HCEC 1CT (cell line): ENCODE data around the gene TTR.

Experiments
- DNase-seq: peaks from one replicate; pipeline ENCODE4 v3.0.0-alpha.2; 2017

TTR gene

DNA sequence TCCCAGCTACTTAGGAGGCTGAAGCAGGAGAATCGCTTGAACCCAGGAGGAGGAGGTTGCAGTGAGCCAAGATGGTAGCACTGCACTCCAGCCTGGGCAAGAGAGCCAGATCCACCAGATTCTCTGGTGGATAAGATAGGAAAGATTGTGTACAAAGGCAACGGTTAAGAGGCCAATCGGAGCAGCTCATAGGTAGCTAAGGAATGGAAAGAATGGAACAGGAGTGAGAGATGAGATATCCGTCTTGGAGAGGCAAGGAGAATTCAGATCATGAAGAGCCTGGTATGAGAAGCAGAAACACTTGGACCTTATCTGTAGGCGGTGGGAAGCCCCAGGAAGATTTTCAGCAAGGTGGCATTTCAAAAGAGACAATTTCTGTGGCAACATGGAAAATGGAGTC, 27.1 kb downstream of the TTR start:
- DNase-seq: no peak

DNA sequence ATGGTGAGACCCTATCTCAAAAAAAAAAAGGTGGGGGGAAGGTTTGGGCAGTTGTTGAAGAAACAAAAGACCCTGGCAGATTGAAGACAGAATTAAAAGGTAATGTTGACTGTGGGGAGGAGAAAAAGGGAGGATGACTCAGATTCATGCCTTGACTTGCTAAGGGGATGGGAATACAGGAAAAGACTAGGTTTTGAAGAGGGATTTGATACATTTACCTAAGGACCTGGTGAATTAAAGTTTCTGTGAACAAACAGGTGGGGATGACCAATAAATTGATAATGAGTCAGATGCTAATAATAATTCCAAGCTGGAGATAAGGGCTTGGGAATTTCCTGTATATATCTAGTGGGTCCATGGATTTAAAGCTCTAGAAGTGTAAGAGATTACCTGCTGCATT, 27.6 kb downstream of the TTR start:
- DNase-seq: no peak

GRCh38 chr18:31624892-31625640, 33.4 kb downstream of the TTR start:
- no peak for DNase-seq

- DNase-seq: no peak
Measured at GRCh38 chr18:31626409-31626808, 34.7 kb downstream of the TTR start.

- DNase-seq: no peak
Measured at GRCh38 chr18:31630549-31630948, 38.9 kb downstream of the TTR start.

DNA sequence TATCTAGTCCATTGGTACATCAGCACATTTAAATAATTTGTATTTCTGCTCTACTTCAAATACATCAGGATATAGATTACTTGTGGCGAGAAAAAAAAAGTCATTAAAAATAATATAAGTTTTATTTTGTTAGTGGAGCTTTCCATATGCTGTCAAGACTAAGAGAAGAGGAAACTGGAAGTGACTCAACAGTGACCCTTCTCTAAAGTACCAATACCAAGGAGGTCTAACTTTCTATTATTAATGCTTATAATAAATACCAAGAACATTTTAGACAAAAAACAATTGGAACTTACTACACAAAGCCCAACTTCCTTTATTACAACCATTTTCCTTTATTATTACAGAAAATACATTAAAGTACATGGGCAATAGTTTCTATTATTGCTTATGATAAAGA, 39.8 kb downstream of the TTR start:
- no peak for DNase-seq

DNA sequence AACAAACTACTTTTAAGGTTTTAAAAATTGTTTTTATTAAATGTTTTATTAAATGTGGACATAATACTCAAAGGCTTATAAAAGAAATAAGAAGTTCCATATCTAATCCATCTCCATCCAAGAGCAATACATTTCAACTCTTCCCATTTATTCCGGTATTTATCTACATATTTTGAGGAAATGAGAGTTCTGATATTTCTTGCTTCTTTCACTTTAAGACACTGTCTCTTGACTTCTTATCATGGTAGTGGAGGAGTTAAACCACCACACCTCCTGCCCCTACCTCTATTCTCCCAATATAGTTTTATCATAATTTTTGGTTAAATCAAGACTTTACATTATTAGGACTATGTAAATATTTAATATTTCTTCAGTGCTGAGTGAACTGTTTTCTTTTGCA, 40.7 kb downstream of the TTR start:
- DNase-seq: no peak

- no peak for DNase-seq
Measured at GRCh38 chr18:31633392-31634330, 42.0 kb downstream of the TTR start.

DNA sequence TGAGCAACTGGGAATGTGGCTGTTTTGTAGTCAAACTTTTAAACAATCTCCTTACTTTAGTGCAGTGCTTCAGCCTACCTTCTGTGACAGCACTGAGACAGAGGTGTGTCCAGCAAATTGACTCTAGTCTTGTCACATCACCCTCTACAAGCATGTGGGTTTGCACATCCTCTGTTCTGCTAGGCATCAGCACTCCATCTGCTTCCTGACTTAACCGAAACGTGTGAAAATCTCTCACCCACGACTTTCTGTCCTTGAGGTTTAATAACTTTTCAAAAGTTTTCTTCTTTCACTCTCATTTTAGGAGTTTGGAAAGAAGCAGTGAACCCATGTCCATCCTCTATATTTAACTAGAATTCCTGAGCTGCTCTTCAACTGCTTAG, 42.6 kb downstream of the TTR start:
- DNase-seq: no peak

GRCh38 chr18:31636387-31636786, 44.7 kb downstream of the TTR start:
- no peak for DNase-seq

- DNase-seq: no peak
Measured at GRCh38 chr18:31637445-31637844, 45.8 kb downstream of the TTR start.

DNA sequence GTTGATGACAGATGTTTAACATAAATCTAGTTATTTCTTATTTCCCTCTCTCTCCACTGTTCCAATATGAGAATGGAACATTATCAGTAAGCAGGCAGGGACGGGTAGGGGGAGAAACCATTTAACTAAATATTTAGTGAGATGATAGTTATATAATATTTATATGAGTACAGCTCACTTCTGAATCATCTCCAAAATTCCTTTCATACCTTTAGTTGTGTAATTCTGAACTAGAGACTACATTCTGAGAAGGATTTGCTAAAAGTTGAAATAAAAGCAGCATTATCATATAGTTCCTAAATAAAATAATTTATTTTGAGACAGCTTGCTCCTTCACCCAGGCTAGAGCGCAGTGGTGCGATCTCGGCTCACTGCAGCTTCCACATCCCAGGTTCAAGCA, 51.3 kb downstream of the TTR start:
- peak; percentile 32 for DNase-seq

GRCh38 chr18:31645411-31645810, 53.7 kb downstream of the TTR start:
- no peak for DNase-seq

GRCh38 chr18:31646332-31647126, 54.9 kb downstream of the TTR start:
- no peak for DNase-seq

DNA sequence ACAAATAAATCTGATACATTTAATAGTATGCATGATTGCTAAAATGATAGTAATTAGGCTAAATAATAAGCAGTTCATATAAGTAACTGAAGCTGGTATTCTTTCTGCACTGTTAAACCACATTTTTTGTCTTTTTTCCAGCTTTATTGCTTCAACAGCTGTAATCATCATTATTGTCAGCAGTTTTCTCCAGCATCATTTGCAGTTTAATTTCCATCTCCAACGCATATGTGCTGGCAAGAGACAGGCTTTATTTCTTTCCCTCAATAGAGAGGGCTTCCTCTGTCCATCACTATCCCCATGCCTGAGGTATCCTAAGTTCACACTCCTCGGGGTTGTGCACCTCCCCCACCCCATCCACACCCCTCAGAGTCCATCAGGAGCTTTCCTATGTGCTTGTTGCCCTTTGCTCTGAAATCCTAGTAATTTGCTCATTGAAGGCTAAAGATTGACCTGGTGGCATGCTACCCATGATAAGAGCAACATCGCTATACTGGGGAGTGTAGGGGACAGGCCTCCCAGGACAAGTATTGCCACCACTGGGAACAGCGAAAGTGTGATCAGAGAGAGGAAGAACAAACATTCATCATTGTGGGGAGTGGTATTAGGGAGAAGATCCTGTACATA, 55.6 kb downstream of the TTR start:
- no peak for DNase-seq
